ENCODE results near the gene TRAF7.
A peak's percentile ranks its signal among the peaks of the same experiment; 100 is the strongest.
"Not testable (repeated sequence)": the region's sequence is repeated elsewhere in the genome, so short reads cannot be mapped to it uniquely, and the experiment has no call there.

TRAF7 gene

DNA sequence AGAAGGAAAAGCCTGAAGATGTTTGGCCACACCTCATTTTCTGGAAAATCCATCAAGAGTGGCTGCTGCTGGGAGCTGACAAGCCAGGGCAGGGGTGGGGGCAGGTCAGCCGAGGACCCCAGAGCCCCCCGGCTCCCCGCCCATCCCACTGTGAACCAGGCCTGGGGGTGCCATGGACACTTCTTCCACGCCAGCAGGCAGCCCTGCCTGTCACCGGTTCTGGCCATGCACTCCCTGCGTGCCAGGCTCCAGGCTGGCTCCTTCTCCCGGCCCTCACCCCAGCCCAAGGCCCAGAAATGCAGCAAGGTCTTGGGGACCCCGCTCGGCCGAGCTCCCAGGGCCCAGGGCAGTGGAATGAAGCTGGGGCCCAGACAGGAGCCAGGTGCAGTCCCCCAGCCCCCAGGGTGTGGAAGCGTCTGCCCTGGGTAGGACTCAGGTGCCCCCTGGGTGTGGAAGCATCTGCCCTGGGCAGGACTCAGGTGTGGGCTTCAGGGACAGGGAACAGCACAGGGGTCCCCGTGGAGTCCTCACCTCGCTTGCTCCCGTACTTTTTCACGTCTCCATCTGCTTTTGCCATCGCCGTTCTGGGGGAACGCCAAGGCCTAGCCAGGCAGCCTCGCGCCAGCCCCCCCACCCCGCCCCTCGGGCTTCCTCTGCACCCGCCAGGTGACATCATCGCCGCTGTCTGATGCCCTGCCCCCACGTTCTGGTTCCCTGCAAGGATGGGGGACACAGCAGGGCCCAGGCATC, 32.5 kb upstream of the TRAF7 start:
- not testable (repeated sequence) for DNase-seq

DNA sequence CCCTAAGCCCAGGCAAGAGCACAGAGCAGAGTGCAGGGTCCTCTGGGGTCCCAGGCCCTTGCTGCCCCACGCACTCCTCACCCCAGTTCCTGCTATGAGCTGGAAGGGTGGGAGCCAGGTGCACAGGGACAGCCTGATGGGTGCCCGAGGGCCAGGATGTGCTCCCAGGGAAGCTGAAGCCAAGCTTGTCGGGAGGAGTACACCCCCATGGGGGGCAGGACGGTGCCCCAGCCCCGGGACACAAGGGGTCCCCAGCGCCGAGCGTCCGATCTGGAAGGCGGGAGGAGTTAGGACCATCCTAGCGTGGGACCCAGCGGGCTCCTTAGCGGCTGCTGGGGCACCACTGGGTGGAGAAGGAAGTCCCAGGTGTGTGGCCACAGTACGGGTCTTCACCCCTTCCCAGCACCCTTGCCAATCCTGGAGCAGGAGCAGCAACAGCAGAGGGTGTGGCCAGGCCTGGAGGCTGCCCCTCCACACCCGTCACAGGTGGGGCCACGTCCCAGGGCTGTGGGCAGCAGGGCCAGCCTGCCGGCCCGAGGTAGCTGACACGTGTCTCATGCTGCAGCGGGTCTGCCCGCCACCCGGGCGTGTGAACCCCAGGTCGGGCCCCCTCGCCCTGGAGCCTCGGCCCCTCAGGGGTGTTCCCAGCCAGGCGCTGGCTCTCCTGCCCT, 31.7 kb upstream of the TRAF7 start:
- not testable (repeated sequence) for DNase-seq

DNA sequence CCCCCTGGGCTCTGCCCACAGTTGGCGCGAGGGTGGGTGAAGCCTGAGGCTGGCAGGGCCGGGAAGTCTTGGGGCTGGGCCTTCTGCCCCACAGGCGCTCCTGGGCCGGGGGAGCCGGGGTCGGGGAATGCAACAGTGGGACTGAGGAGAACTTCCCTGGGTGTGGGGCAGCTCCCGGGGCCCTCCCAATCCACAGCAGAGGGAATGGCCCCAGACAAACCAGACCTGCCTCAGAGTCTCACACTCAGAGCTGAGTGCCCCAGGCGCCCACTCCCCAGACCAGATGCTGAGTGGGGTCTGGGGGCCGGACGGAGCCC, 31.2 kb upstream of the TRAF7 start:
- DNase-seq = not testable (repeated sequence)

DNA sequence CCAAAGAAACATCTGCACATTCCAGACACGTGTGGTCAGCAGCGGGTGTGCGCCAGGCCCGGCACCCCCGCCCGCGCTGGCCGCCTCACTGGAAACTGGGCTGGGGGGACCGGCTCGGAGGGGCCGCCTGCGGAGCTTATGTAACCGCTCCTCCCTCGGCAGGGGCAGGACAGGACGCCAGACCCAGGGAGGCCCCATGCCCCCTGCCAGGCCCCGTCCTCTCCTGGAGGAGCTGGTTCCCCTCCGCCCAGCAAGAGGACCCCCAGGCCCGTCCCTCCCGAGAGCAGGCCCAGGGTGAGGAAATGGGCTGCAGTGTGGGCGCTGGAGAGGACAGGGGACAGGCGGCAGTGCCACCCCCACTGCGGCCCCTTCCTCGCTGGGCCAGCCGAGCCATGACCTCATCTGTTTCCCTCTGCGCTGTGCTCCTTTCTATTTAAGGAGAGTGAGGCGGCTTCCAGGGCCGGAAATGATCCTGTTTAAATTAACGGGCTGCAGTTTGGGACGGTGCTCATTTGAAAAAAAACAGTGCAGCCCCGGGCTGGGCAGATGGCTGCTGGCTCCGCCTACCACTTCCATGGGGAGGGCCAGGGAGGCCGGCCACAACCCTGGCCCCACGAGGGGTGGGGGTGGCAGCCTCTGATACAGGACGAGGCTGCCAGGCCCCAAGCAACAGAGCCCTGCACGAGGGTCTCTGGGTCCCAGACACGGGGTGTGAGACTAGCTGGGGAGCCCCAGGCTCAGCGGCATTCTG, 30.7 kb upstream of the TRAF7 start:
- DNase-seq = peak; percentile 15

DNA sequence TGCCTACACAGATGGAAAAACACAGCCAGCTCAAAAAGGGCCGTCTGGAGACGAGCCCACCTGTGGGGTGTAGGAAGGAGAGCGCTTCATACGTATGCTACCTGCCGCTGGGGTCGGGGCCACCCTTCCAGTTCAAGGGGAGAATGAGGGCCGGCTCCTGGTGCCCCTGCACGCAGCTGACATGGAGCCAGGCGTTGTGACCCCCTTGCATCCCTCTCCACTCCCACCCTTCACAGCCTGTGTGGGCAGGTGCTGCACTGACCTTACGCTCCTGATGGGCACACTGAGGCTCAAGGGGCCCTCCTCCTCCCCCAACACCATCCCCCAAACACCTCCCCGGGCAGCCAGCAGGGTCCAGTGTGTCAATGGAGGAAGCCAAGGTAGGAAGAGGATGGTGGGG, 30.0 kb upstream of the TRAF7 start:
- DNase-seq = not testable (repeated sequence)

DNA sequence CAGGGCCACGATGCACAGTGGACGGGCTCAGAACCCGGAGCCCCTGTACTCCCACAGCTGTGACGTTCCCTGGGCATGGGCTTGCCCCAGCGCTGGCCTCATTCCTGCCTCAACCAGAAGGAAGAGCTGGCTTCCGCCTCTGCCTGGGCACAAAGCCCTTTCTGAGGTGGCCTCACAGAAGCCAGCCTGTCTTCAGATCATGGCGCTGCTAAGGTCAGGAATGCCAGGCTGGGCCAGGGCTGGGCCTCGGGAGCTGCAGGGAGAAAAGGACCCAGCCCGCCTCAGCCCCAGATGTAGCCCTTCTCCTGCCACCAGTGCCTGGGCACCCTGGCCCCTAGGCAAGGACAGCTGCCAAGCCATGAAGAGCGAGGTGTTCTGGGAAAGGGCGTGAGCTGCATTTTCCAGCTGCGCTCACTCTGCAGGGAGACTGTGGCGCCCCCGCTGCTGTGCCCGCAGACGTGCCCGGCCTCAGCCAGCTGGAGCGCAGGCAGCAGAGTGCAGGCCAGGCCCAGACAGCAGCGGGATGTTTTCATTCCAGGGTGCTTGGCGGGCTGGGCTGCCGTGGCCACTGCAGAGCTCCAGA, 29.3 kb upstream of the TRAF7 start:
- DNase-seq = not testable (repeated sequence)

DNA sequence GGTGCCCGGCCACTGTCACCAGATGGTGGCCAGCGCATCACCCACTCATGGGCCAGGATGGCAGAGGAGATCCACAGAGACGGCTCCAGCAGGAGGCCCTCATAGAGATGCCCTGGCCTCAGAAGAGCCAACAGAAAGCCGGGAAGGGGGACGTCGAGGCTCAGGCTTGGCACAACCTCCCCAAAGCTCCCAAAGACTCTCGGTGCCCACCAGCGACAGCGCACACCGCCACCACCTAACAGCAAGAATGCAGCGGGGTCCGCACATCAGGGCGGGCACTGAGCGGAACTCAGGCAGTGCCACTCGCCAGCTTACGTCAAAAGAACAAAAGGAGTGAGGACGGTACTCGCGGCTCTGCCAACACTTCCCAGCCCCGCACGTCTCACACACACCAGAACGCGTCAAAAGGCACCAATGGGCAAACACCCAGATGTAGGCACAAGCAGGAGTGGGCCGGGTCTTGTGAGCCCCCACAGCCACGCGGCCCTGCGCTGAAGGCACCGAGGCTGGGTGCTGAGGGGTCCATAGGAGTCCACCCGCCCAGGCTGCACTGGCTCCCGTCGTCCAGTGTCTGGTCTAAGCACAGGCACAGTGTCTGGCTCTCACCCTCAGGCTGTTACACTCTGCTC, 28.5 kb upstream of the TRAF7 start:
- DNase-seq = not testable (repeated sequence)

DNA sequence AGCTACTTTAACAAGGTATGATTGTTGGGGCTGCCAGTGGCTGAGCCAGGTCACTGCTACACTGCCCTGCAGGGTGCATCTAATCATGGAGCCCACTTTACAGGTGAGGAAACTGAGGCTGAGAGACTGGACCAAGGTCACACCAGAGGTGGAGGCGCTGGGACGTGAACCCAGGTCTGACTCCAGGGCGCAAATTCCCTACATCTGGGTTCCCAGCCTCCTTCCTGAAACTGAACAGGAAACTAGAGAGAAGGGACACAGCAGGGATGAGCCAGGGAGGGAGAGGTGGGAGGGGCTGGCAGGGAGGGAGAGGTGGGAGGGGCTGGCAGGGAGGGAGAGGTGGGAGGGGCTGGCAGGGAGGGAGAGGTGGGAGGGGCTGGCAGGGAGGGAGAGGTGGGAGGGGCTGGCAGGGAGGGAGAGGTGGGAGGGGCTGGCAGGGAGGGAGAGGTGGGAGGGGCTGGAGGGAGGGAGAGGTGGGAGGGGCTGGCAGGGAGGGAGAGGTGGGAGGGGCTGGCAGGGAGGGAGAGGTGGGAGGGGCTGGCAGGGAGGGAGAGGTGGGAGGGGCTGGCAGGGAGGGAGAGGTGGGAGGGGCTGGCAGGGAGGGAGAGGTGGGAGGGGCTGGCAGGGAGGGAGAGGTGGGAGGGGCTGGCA, 27.8 kb upstream of the TRAF7 start:
- DNase-seq = not testable (repeated sequence)

DNA sequence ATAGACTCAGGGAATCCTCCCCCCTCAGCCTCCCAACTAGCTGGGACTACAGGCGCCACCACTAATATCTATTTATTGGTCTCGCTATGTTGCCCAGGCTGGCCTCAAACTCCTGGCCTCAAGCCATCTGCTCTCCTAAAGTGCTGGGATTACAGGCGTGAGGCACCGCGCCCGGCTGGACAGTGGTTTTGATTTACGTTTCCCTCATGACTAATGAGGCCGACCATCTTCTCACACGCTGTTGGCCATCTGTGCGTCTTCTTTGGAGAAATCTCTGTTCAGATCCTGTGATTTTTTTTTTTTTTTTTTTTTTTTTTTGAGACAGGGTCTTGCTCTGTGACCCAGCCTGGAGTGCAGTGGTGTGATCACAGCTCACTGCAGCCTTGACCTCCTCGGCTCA, 26.3 kb upstream of the TRAF7 start:
- DNase-seq = not testable (repeated sequence)

DNA sequence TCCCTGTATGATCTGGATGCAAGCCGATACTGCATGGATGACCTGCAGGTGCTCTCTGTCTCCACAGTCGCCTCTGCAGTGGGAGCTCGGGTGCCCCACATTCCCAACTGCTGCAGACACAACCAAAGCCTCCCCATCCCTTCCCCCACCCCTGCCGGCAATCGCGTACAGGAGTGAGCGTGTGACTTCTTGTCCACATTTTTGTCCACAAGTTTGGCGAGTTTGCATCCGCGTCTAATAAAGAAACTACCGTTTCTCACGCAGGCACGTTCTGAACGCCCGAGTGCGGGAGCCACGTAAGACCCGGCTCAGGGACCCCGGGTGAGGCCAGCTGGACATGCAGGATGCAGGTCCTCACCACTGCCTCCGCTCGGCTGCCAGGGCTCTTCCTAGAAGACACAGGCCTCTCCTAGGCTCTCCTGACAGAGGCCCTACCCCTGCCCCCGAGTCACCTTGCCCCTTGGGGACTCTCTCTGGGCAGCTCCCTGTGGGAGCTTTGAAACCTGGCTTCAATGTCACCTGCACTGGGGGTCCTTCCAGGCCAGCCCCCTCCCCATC, 25.6 kb upstream of the TRAF7 start:
- DNase-seq = not testable (repeated sequence)

DNA sequence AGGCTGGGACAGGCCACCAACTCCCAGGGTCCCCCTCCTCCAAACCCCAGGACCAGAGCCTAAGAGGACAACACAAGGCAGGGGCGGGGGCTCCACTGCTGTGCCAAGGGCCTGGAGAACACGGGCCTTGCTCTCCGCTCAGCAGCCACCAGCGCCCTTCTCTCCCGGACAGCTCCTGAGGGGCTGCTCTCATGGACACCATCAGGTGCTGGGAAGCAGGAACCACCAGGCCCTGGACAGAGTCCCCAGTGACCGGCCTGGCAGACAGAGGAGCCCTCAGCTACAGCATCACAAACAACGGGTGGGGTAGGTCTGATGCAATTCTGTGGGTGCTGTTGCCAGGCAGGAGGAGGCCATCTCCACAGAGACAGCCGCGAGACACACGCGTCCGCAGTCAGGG, 21.8 kb upstream of the TRAF7 start:
- not testable (repeated sequence) for DNase-seq

DNA sequence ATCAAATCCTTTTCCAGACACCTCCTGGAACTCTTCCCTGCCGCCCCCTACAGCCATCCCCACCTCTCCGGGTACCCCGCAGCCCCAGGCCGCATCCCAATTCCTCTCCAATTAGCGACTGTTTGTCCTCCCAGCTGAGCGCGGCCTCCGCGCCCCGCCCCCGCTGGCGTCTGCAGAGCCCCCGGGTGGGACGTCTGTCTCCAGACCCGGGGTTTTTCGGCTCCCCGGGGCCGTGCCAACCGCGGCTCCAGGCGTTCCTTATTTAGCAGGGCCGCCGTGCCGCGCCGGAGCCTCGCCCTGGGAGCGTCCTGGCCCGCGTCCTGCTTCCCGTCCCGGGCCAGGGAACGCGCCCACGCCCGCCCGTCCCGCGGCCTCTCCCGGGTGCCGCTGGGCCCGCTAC, 20.5 kb upstream of the TRAF7 start:
- not testable (repeated sequence) for DNase-seq

DNA sequence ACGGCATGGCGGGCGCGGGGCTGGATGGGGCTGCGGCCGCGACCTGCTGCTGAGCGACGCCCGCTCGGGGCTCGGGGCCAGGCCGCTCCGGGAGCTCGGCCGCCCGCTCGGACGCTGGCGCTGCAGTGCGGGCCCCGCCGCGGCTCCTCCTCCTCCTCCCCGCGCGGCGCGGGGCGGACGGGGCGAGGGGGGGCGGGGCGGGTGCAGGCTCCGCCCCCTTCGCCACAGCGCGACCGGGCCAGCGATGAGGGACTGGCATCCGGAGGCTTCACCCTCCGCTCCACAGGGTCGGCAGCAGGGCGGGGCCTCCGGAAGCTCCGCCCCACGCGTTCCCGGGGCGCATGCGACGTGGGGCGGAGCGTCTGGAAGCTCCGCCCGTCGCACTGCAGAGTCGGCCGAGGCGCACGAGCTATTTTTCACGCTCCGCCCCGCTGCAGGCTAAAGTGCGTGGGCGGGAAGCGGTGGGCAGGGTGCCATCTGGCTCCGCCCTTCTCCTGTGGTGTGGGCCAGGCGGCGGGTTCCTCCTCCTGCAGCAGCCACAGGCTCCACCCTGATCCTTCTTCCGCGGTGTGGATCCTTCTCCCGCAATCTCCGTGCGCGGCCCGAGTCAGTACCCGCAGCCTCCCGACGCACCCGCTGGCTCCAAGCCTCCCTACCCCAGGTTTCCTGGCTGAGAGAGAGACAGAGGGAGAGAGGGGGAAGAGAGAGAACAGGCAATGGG, 19.7 kb upstream of the TRAF7 start, which contains the start of gene PKD1:
Gene PKD1 (minus strand): TSS at position 129 of the 721 bp plus-strand sequence. CDS start 209 bp downstream, outside the sequence.
- peak; percentile 78 for DNase-seq

DNA sequence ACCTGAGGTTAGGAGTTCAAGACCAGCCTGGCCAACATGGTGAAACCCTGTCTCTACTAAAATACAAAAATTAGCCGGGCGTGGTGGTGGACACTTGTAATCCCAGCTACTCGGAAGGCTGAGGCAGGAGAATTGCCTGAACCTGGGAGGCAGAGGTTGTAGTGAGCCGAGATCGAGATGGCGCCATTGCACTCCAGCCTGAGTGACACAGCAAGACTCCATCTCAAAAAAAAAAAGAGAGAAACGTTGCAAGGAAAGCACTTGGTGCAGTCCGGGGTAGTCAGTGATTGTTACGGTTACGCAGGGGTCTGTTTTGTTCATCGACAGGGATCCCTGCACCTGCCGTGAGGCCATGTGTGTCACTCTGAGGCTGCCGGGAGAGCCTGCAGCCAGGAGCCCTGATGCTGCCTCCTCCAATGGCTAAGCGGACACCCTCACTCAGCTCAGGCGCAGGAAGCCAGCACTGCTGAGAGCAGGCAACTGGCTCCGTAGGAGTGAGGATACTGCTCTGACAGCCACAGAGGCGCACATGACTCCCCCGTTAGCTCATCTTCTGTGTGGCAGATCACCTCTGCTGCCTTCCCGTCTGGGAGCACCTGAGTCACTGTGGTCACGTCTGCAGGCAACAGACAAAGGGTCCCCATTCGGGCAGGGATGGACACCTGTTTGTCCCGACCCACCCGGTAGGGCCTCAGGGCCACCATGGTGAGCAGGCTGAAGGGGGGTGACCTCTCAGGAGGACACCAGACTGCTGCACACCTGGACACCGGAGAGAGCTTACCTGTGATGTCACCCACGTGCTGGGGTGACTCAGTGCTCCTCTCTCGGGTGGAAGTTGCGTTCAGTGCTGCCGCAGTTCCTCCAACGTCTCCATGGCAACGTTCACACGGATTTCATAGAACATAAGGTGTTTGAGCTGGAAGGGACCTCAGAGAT, 12.4 kb upstream of the TRAF7 start:
- no peak for DNase-seq

DNA sequence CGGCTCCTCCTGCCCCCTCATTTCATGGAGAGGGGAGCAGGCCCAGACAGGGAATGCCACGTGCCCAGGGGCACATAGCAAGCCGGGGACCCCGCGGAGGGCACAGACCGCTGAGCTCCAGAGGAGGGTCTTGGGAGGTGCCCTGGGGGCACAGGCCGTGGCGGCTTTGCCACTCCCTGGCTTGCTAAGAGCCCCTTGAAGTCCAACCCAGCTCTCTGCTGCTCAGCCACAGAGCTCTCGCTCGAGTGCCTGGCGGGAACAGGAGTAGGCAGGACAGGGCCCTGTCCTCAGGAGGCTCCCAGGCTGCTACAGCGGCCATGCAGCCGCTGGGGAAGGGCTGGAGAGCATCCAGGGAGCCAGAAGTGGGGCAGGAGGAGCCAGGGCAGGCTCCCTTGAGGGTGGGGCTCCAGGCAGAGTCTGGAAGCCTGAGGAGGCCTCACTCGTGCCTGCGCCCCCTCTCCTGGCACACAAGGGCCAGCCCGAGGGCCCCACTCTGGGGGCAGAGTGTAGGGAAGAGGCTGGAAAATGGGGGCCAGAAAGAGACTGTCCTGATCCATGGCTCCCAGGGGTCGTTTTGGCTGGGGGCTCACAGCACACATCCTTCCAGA, 11.6 kb upstream of the TRAF7 start:
- no peak for DNase-seq

DNA sequence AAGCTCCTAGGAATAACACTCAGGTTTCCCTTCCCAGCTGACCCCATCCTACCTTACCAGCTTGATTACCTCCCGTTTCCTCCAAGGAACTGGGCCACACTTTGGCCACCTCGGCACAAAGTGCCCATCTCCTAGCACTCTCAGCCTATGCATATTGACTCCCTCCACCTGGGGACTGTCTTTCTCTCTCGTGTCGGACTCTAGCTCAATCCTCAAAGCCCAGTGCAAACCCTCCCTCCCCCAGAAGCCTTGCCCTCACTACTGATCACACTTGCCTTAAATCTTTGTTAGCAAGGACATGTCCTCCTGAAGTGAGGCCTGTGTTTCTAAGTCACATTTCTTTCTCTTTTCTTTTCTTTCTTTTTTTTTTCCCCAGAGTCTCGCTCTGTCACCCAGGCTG, 9.7 kb upstream of the TRAF7 start:
- DNase-seq = no peak

DNA sequence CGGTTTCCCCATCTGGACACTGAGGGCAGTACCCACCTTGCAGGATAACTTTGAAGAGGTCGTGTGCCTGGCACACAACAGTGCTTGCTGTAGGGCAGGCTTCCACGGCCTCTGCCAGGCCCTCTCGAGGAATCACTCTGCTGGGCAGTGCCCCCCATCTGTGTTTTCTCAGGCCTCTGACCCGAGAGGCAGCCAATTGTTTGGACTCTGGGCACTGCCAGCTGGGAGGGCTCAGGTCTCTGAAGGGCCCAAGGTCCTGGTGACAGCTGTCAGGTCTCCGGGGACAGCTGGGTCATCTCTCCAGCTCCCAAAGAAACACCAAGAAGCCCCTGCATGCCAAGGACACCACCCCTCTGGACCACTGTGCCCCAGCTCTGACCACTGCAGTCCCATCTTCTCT, 8.2 kb upstream of the TRAF7 start:
- DNase-seq = no peak

DNA sequence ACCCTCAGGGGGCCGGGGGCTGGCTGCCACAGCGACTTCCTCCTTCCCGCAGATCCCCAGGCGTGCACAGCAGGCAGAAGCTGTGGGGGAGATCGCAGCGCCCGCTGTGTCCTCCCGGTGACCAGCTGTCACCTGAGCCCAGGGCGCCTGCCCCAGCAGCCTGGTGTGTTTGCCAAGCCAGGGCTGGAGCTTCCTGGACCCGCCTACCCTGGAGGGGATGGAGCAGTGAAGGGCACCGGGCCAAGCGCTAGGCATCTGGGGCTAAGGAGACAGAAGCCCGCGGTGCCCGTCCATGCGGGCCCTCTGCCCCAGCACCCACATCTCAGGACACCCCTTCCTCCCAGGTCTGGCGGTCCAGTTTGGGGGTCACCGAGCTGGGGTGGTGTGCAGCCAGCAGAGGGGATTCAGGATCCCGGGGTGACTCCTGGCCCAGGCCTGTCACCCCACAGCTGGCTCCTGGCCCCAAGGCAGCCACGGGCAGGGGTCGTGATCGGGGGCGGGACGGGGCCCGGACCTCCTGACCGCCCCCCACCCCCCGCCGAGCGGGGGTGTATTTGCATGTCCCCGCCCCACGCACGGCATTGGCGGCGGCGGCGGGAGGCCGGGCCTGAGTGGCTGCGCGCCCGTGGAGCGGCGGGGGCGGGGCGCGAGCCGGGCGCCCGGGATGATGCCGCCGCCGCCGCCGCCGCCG, 7.5 kb upstream of the TRAF7 start, which contains the start of gene RAB26:
Gene RAB26 (plus strand): TSS at position 645 of the 691 bp plus-strand sequence. CDS start 159 bp downstream, outside the sequence.
- DNase-seq = peak; percentile 13

All from NCI-H2227 treated with DMSO at 0.1 percent for 48 hours (cell line).